ENCODE measurements around the gene PRKCA.

The PRKCA gene

GRCh38 chr17:66859353-66859752 is 556.9 kb downstream of the PRKCA start:
- DNase-seq: no peak

- DNase-seq: no peak
Observed at GRCh38 chr17:66860204-66860603, 557.8 kb downstream of the PRKCA start.

Data from OCI-M1 (cell line).